GM13976 (cell line): ENCODE results near the gene MNX1.

Experiments used
- DNase-seq: peaks from one replicate; pipeline ENCODE4 v3.0.0; 2012; ENCODE audit warnings: low spot score
- CTCF ChIP-seq: IDR thresholded peaks from 2 replicates; pipeline ENCODE4 v1.5.1; 2012; ENCODE audit warnings: borderline replicate concordance, mild to moderate bottlenecking; ENCODE audit not compliant: insufficient read depth; ENCODE audit errors: extremely low read depth, missing control alignments, control extremely low read depth
- in situ Hi-C: fragments of 300-500 bp; cut with MboI; formaldehyde crosslinking; loops from one replicate; pipeline ENCODE4 v1.12.0; 2022; ENCODE audit warnings: low sequenced_read_pairs, mixed read lengths, inconsistent platforms; ENCODE audit not compliant: unreplicated experiment

The MNX1 gene

GRCh38 chr7:157011333-157012112 is 1.1 kb upstream of the MNX1 start:
- no peak for TF ChIP-seq CTCF
- in situ Hi-C loops, result no loop called here

GRCh38 chr7:157009778-157010587 is 480 bp downstream of the MNX1 start:
- in situ Hi-C loops, result no loop called here
- peak; percentile 74 for DNase-seq
- no peak for TF ChIP-seq CTCF

More at GRCh38 chr7:157011333-157012112, 1.1 kb upstream of the MNX1 start:
- no peak for DNase-seq

- in situ Hi-C loops, result no loop called here
- DNase-seq, result no peak
- TF ChIP-seq CTCF, result no peak
These were observed 1.2 kb downstream of the MNX1 start for GRCh38 chr7:157009170-157009777.

GRCh38 chr7:157008206-157009169 is 2.0 kb downstream of the MNX1 start:
- DNase-seq, result no peak
- TF ChIP-seq CTCF, result no peak
- in situ Hi-C loops, result no loop called here

GRCh38 chr7:157007470-157008066 is 2.9 kb downstream of the MNX1 start:
- TF ChIP-seq CTCF, result no peak
- in situ Hi-C loops, result no loop called here
- DNase-seq, result no peak
